Activated naive CD4-positive, alpha-beta T cell treated with anti-CD3 and anti-CD28 coated beads, Interleukin-2, amount 10 ng/mL, durations not matched to agents 7 days and 5 days (primary cell): Measurements from ENCODE around the gene CEP89.
"Not testable (repeated sequence)": the region's sequence is repeated elsewhere in the genome, so short reads cannot be mapped to it uniquely, and the experiment has no call there.

Source experiments
- CTCF ChIA-PET: fragments of 350-600 bp; sonication (Branson Sonifier 250); formaldehyde crosslinking; loops from one replicate; lab custom pipeline; 2021; ENCODE audit warnings: antibody characterized with exemption; lab: Charles Lee
- DNase-seq: peaks from one replicate; pipeline ENCODE4 v3.0.0-alpha.2; 2020
- H3K27ac Mint-ChIP-seq: one replicate; pipeline ENCODE4 v1.8.0; 2021; ENCODE audit warnings: mild to moderate bottlenecking, moderate library complexity, mixed read lengths
- H3K27me3 Mint-ChIP-seq: one replicate; pipeline ENCODE4 v1.8.0; 2021; ENCODE audit warnings: mild to moderate bottlenecking, mixed read lengths
- H3K36me3 Mint-ChIP-seq: one replicate; pipeline ENCODE4 v1.8.0; 2021; ENCODE audit warnings: mixed read lengths
- H3K4me1 Mint-ChIP-seq: one replicate; pipeline ENCODE4 v1.8.0; 2021; ENCODE audit warnings: mixed read lengths
- H3K4me3 Mint-ChIP-seq: one replicate; pipeline ENCODE4 v1.8.0; 2021; ENCODE audit warnings: mild to moderate bottlenecking, moderate library complexity, mixed read lengths
- H3K9me3 Mint-ChIP-seq: one replicate; pipeline ENCODE4 v1.8.0; 2021; ENCODE audit warnings: mixed read lengths

Gene CEP89

GRCh38 chr19:32876919-32877285, 94.9 kb downstream of the CEP89 start:
- peaks cover 6% of the 10 kb centered on the region for H3K4me1 Mint-ChIP-seq
- CTCF ChIA-PET = no interaction called here
- no peaks in the 10 kb centered on the region for H3K9me3 Mint-ChIP-seq
- H3K4me3 Mint-ChIP-seq = no peak overlapping the region
- H3K36me3 Mint-ChIP-seq = peaks cover 2% of the 10 kb centered on the region
- no peak overlapping the region for H3K27ac Mint-ChIP-seq
- H3K27me3 Mint-ChIP-seq = no peaks in the 10 kb centered on the region
- no peak for DNase-seq

GRCh38 chr19:32876236-32876918, 95.4 kb downstream of the CEP89 start:
- no peak overlapping the region for H3K4me3 Mint-ChIP-seq
- peaks cover under 1% of the 10 kb centered on the region for H3K36me3 Mint-ChIP-seq
- no peaks in the 10 kb centered on the region for H3K9me3 Mint-ChIP-seq

GRCh38 chr19:32875428-32875827, 96.3 kb downstream of the CEP89 start:
- Mint-ChIP-seq H3K9me3 (no peaks in the 10 kb centered on the region), H3K36me3 (no peaks in the 10 kb centered on the region), H3K27me3 (peaks cover 3% of the 10 kb centered on the region), H3K27ac (no peak overlapping the region), H3K4me1 (peaks cover 6% of the 10 kb centered on the region), H3K4me3 (no peak overlapping the region)
- no peak for DNase-seq
- CTCF ChIA-PET = no interaction called here

More at GRCh38 chr19:32876236-32876918, 95.4 kb downstream of the CEP89 start:
- Mint-ChIP-seq H3K4me1 (peaks cover 6% of the 10 kb centered on the region), H3K27me3 (no peaks in the 10 kb centered on the region), H3K27ac (no peak overlapping the region)
- no peak for DNase-seq
- CTCF ChIA-PET = no interaction called here

- Mint-ChIP-seq H3K9me3 (no peaks in the 10 kb centered on the region), H3K4me1 (peaks cover 6% of the 10 kb centered on the region), H3K27ac (no peak overlapping the region), H3K4me3 (no peak overlapping the region), H3K27me3 (peaks cover 3% of the 10 kb centered on the region), H3K36me3 (no peaks in the 10 kb centered on the region)
- CTCF ChIA-PET = no interaction called here
- no peak for DNase-seq
Measured at GRCh38 chr19:32874605-32875004, 97.2 kb downstream of the CEP89 start.

DNA sequence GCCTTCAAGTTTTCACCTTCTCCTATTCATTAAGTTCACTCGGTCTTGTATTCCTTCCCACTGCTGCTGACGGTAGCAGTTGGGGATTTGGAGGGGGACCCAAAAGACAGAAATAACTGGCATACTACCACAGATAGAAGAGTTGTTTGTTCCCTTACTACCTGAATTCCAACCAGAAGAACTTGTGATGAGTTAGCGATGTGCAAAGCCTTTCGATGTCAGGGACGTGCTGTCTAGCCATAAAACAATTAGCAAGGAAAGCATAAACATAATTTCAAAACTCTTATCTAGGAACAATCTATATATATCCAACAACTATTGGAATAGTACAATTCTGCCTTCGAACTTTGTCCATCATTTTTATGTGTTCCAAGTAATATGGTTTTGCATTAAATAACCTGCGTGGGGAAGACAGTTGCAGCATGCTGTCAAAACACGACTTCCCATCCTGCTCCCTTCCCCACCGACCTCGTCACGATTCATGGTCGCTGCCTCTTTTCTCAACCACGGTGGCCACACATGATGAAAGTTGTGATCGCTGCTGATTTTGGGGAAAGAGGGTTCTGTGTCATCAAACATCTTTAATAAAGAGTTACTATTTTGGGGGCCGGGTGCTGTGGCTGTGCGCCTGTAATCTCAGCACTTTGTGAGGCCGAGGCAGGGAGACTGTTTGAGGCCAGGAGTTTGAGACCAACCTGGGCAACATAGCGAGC, 98.4 kb downstream of the CEP89 start:
- CTCF ChIA-PET = no interaction called here
- no peak for DNase-seq
- peaks cover 3% of the 10 kb centered on the region for H3K27me3 Mint-ChIP-seq
- no peak overlapping the region for H3K4me3 Mint-ChIP-seq
- peaks cover 6% of the 10 kb centered on the region for H3K4me1 Mint-ChIP-seq
- H3K9me3 Mint-ChIP-seq = no peaks in the 10 kb centered on the region
- no peaks in the 10 kb centered on the region for H3K36me3 Mint-ChIP-seq
- H3K27ac Mint-ChIP-seq = no peak overlapping the region

DNA sequence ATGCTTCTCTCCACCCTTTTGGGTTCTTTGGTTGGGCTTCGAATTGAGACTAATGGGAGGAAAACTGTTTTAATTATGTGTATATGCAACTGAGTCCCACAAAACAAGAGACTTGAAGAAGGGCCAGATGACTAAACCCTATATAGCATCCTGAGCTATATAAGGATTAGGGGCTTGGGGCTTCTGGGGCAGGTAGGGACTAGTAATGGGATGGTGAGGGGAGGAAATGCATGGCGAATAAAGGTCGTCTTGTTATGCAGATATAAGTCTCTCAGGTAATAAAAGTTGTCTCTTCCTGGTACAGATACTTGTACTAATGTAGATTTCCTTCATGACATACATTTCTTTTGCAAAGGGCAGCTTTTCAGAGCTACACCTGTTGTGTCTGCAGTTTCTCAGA, 99.4 kb downstream of the CEP89 start:
- no peak overlapping the region for H3K27ac Mint-ChIP-seq
- peaks cover 6% of the 10 kb centered on the region for H3K4me1 Mint-ChIP-seq
- H3K27me3 Mint-ChIP-seq = peaks cover 3% of the 10 kb centered on the region
- H3K4me3 Mint-ChIP-seq = no peak overlapping the region
- DNase-seq = no peak
- CTCF ChIA-PET = no interaction called here
- H3K36me3 Mint-ChIP-seq = no peaks in the 10 kb centered on the region
- no peaks in the 10 kb centered on the region for H3K9me3 Mint-ChIP-seq

GRCh38 chr19:32870981-32871451, 100.7 kb downstream of the CEP89 start:
- Mint-ChIP-seq H3K27me3 (peaks cover 3% of the 10 kb centered on the region), H3K27ac (no peak overlapping the region), H3K36me3 (no peaks in the 10 kb centered on the region), H3K4me3 (no peak overlapping the region), H3K4me1 (no peaks in the 10 kb centered on the region), H3K9me3 (no peaks in the 10 kb centered on the region)
- DNase-seq = no peak
- CTCF ChIA-PET = no interaction called here

- H3K4me1 Mint-ChIP-seq = no peaks in the 10 kb centered on the region
- no peak overlapping the region for H3K27ac Mint-ChIP-seq
- CTCF ChIA-PET = no interaction called here
- H3K4me3 Mint-ChIP-seq = no peak overlapping the region
- peaks cover 3% of the 10 kb centered on the region for H3K27me3 Mint-ChIP-seq
- no peaks in the 10 kb centered on the region for H3K9me3 Mint-ChIP-seq
- H3K36me3 Mint-ChIP-seq = no peaks in the 10 kb centered on the region
- no peak for DNase-seq
Measured at GRCh38 chr19:32869966-32870573, 101.7 kb downstream of the CEP89 start.

DNA sequence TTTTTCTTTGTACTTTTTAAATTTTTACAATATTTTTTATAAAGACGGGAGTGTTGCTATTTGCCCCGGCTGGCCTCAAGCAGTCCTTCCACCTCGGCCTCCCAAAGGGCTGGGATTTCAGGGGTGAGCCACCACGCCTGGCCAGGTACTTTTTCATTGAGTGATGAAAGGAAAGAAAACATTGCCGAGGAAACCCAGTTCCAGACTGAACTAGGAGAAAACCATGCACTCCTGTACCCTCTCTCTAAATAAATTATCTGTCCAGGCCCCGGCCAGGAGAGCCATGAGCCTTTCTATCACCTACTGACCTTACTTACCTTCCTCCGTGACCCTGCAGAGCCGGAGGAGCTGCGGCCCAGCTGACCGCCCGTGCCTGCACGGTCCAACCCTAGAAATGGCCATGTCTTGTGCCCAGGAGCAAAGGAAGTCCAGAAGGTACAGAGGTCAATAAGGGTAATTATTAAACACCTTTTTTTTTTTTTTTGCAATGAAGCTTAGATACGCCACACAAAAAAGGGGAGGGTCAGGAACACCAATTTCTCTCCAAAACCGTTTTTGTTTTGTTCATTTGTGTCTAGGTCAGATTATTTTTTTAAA, 102.3 kb downstream of the CEP89 start, which contains the start of gene SLC7A9:
Gene SLC7A9 (minus strand): TSS at position 399 of the 597 bp plus-strand sequence. CDS start 1,233 bp downstream, outside the sequence.
- Mint-ChIP-seq H3K27ac (no peak within 1 kb of the TSS), H3K4me3 (no peak within 1 kb of the TSS), H3K36me3 (no peaks in the 10 kb centered on the region), H3K9me3 (no peaks in the 10 kb centered on the region), H3K27me3 (peaks cover 3% of the 10 kb centered on the region), H3K4me1 (no peaks in the 10 kb centered on the region)
- DNase-seq = no peak
- CTCF ChIA-PET = no interaction called here

GRCh38 chr19:32868206-32868950, 103.4 kb downstream of the CEP89 start:
- Mint-ChIP-seq H3K36me3 (no peaks in the 10 kb centered on the region), H3K27me3 (peaks cover 3% of the 10 kb centered on the region), H3K4me3 (no peak overlapping the region), H3K9me3 (no peaks in the 10 kb centered on the region), H3K27ac (no peak overlapping the region), H3K4me1 (no peaks in the 10 kb centered on the region)
- CTCF ChIA-PET = no interaction called here
- DNase-seq = no peak

GRCh38 chr19:32867436-32867835, 104.3 kb downstream of the CEP89 start:
- H3K27ac Mint-ChIP-seq = not testable (repeated sequence)

DNA sequence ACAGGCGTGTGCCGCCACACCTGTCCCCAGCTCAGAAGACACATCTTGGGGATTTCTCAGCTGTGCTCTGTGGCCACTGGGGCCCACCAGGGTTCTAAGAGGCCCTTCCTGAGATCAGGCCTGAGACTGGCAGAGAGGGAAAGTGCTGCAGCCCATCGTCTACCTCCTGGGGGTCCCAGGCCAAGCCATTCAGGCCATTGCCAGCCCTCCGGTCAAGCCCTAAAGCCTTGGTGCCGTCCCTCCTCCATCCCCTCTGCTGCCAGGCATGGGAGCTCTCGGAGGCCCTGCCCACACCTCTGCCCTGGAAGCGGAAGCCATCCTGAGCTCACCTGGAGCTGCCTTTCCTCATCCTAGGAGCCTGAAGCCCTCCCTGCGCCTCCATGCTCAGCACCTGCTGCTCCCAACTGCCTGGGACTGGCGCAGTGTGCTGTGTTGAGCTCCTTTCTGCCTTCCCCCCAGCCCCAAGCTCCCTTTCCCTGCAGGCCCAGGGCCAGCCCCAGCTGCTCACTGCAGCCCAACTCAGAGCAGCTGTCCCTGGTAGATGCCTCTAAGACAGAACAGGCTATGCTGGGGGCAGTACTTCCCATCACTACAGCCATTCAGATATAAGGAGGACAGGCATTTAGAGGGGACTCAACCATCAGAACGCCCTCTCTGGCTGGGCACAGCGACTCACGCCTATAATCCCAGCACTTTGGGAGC, 105.0 kb downstream of the CEP89 start:
- CTCF ChIA-PET = interaction anchor here (0.6 kb wide), 1 partner anchor 176 kb away, joined by 3 read pairs; no protein-coding TSS in a partner anchor
- H3K9me3 Mint-ChIP-seq = no peaks in the 10 kb centered on the region
- peaks cover 3% of the 10 kb centered on the region for H3K27me3 Mint-ChIP-seq
- no peak overlapping the region for H3K4me3 Mint-ChIP-seq
- no peaks in the 10 kb centered on the region for H3K4me1 Mint-ChIP-seq
- no peak overlapping the region for H3K27ac Mint-ChIP-seq
- H3K36me3 Mint-ChIP-seq = no peaks in the 10 kb centered on the region
- DNase-seq = no peak

More at GRCh38 chr19:32867436-32867835, 104.3 kb downstream of the CEP89 start:
- CTCF ChIA-PET, H3K9me3 Mint-ChIP-seq, H3K36me3 Mint-ChIP-seq, H3K27me3 Mint-ChIP-seq, H3K4me3 Mint-ChIP-seq, DNase-seq, H3K4me1 Mint-ChIP-seq: not testable (repeated sequence)

DNA sequence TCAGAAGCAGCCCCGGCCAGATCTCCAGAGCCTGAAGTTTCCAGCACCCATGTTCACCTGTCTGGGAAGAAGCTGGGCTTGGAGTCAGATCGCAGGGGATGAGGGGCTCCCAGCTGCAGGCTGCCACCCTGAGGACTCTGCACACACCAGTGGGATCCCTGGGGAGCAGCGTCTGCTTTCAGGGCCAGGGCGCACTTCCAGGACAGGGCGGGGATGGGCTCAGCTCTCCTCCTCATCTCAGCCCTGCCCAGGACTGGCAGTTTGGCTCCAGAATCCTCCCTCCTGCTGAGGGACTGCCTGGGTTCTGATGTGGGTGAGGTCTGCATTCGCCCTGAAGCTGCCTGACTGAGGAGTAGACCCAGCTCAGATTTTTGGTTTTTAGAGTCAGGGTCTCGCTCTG, 105.7 kb downstream of the CEP89 start:
- H3K4me1 Mint-ChIP-seq = no peaks in the 10 kb centered on the region
- H3K36me3 Mint-ChIP-seq = no peaks in the 10 kb centered on the region
- peaks cover 2% of the 10 kb centered on the region for H3K27me3 Mint-ChIP-seq
- no peak for DNase-seq
- H3K9me3 Mint-ChIP-seq = no peaks in the 10 kb centered on the region
- CTCF ChIA-PET = interaction anchor here (0.6 kb wide), 1 partner anchor 175 kb away, joined by 3 read pairs; no protein-coding TSS in a partner anchor
- H3K4me3 Mint-ChIP-seq = no peak overlapping the region
- no peak overlapping the region for H3K27ac Mint-ChIP-seq
